HG03439 (cell line): ENCODE measurements around the gene DPP7.

ENCODE experiments used
- ATAC-seq: cut with Tn5 transposase; IDR thresholded peaks from one replicate; pipeline ENCODE4 v1.9.1; 2021; ENCODE audit warnings: mild to moderate bottlenecking, moderate library complexity; ENCODE audit not compliant: unreplicated experiment

DPP7 gene

DNA sequence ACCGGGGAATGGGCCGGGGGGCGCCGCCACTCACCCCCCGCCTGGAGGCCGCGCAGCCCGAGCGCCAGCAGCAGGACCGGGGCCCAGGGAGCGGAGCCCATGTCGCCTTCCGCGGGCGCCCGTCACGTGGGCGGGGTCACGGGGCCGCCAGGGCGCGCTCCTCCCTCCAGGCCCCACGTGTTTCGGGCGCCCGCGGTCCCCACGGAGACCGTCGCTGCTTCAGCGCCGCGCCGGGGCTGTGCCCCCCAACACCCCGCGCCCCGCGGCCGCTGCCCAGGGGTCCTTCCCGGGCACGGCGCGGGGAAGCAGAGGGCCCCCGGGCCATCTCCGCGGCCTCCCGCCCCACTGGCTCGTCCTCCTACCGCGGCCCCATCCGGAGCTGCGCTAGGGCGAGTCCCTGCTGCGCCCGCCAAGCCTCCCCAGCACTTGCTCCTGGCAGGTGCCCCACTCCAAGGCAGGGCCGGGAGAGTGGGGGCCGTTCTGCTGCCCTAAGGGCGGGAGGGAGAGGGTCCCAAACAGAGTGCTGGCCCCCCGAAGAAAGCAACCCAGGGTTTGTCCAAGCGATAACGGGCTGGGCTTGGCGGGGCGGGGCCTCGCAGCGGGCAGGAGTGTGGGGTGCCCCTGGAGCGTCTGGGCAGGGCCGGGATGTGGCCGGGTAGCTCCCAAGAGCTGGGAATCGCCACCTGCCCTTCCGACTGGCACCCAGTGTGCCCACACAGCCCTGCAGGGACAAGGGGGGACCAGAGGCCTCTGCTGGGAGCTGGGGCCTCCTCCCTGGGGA lies at the start of gene DPP7:
Gene DPP7, minus strand, starts transcription at position 121 of the 781 bp plus-strand sequence. Its CDS starts 20 bp downstream, at position 101.
- peak; percentile 51 for ATAC-seq

- no peak for ATAC-seq
Observed at GRCh38 chr9:137163805-137164204, 49.3 kb upstream of the DPP7 start.

GRCh38 chr9:137163365-137163715 lies 48.8 kb upstream of the DPP7 start:
- ATAC-seq = no peak

DNA sequence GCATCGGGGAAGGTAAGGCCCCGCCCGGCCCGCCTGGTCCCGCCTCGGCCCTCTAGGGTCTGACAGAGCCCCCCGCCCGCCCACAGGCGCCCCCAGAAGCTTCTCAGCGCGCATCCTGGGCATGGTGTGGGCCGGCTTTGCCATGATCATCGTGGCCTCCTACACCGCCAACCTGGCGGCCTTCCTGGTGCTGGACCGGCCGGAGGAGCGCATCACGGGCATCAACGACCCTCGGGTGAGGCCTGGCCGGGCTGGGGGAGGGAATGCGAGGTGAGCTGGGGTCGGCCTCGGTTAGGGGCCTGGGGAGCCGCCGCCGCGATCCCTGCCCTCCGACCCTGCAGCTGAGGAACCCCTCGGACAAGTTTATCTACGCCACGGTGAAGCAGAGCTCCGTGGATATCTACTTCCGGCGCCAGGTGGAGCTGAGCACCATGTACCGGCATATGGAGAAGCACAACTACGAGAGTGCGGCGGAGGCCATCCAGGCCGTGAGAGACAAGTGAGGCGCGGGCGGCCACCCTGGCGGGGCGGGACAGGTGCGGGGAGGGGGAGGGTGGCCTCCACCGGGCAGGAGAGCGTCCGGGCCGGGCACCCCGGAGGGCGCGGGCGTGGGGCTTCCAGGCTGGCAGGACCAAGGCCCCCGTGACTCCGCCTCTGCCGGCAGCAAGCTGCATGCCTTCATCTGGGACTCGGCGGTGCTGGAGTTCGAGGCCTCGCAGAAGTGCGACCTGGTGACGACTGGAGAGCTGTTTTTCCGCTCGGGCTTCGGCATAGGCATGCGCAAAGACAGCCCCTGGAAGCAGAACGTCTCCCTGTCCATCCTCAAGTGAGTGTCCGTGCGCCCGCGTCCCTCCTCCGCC lies 48.2 kb upstream of the DPP7 start:
- no peak for ATAC-seq

DNA sequence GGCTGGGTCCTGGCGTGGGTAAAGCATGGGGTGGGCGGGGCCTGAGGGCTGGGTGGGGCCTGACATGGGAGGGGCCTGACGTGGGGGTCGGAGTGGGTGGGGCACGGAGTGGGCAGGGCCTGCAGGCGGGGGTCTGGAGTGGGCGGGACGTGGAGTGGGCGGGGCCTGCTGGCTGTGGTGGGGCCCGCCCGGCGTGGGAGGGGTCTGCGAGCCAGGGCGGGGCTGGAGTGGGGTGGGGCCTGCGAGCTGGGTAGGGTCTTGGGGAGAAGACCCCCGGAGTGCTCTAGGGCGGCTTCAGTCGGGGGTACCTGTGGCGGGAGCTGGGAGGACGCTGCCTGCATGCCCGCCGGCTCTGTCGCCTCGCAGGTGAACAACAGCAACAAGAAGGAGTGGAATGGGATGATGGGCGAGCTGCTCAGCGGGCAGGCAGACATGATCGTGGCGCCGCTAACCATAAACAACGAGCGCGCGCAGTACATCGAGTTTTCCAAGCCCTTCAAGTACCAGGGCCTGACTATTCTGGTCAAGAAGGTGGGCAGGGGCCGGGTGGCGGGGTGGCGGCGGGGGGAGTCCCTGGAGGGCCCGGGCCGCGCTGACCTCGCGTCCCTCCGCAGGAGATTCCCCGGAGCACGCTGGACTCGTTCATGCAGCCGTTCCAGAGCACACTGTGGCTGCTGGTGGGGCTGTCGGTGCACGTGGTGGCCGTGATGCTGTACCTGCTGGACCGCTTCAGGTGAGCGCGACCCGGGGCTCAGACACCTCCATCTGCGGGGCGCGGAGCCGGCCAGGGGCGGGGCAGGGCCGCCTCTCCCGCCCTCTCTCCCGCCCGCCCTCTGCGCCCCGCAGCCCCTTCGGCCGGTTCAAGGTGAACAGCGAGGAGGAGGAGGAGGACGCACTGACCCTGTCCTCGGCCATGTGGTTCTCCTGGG lies 47.3 kb upstream of the DPP7 start:
- ATAC-seq = no peak

DNA sequence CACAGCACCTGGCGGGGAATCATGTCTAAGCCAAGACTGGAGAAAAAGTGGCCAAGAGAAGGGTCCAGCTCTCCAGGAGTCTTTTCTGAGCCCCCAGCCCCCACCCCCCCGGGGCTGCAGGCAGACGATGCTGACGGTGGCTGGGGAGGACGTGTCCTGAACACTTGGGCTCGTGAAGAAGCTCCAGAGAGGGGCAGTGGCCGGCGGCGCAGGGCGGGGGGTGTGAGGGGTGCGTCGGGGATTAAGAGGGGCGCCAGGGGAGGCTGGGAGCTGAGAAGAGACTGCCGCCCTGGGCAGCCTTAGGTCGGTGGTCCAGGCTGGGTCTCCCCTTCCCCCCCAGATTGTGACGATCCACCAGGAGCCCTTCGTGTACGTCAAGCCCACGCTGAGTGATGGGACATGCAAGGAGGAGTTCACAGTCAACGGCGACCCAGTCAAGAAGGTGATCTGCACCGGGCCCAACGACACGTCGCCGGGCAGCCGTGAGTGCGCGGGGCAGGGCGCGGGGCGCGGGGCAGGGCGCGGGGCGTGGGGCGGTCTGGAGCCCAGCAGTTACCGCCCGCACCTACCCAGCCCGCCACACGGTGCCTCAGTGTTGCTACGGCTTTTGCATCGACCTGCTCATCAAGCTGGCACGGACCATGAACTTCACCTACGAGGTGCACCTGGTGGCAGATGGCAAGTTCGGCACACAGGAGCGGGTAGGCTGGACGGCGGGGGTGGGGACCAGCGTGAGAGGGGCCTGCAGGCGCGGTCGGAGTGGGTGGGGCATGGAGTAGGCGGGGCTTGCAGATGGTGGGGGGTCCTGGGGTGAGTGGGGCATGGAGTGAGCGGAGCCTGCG lies 46.4 kb upstream of the DPP7 start:
- ATAC-seq = no peak

- ATAC-seq = no peak
Observed at GRCh38 chr9:137160054-137160425, 45.5 kb upstream of the DPP7 start.

GRCh38 chr9:137159105-137160053 lies 44.8 kb upstream of the DPP7 start:
- ATAC-seq = no peak

GRCh38 chr9:137158625-137159024 lies 44.1 kb upstream of the DPP7 start:
- no peak for ATAC-seq

DNA sequence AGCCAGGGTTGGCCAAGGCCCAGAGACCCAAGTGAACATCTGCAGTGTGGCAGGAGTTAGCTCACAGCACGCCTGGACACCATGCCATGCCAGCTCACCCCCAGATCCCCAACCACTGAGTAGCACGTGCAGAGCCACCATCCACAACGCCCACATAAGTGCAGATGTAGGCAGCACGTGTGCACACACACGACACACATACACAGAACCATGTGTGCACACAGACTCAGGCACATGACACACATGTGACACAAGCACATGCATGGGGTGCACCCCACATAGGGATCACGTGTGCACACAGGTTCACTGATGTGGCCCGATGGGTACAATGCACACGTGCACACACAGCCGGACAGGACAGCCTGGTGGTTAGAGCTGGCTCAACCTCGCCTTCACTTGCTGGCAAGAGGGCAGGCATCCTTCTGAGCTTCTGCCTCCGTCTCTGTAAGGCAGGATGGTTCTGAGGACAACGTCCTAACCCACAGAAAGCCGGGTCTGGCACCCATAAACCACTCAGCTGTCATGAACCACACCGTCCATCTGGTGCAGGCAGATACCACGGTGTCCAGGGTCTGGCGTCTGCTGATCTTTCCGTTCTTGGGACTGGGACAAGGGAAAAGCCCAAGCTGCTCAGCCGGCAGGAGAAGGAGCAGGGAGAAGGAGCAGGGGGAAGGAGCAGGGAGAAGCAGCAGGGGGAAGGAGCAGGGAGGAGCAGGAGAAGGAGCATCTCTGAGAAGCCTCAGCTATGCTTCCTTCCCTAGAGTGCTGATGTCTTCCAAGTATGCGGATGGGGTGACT lies 43.3 kb upstream of the DPP7 start:
- no peak for ATAC-seq

DNA sequence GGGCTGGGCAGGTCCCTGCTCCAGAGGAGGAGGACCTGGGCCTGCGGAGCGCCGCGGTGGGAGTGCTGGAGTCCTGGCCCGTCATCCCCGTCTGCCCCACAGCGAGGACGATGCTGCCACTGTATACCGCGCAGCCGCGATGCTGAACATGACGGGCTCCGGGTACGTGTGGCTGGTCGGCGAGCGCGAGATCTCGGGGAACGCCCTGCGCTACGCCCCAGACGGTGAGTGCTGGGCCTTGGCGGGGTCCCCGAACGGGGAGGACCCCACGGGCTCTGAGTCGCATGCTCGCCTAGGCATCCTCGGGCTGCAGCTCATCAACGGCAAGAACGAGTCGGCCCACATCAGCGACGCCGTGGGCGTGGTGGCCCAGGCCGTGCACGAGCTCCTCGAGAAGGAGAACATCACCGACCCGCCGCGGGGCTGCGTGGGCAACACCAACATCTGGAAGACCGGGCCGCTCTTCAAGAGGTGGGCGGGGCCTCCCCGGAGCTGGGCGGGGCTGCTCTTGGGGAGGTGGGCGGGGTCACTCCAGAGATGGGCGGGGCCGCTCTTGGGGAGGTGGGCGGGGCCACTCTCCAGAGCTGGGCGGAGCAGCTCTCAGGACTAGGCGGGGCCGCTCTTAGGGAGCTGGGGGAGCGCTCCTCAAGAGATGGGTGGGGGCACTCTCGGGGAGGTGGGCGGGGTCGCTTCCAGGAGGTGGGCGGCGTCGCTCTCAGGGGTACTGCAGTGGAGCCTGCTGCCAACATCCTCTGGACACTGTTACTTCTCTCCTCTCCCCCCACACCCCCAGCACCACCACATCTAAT lies 42.2 kb upstream of the DPP7 start:
- no peak for ATAC-seq

DNA sequence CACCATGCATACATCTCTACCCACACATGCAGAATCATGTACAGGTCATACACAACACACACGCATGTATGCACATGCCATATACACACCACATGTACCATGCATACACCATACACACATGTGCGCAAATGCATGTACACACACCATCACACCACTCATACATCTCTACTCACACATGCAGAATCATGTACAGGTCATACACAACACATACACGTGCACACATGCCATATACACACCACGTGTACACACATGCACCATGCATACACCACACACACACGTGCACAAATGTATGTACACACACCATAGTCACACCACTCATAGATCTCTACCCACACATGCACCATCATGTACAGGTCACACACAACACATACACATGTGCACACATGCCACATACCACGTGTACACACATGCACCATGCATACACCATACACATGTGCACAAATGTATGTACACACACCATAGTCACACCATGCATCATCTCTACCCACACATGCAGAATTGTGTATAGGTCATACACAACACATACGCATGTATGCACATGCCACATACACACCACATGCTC lies 38.4 kb upstream of the DPP7 start:
- no peak for ATAC-seq

GRCh38 chr9:137150617-137151457 lies 36.3 kb upstream of the DPP7 start:
- ATAC-seq = peak; percentile 40

GRCh38 chr9:137149942-137150616 lies 35.5 kb upstream of the DPP7 start:
- peak; percentile 24 for ATAC-seq

DNA sequence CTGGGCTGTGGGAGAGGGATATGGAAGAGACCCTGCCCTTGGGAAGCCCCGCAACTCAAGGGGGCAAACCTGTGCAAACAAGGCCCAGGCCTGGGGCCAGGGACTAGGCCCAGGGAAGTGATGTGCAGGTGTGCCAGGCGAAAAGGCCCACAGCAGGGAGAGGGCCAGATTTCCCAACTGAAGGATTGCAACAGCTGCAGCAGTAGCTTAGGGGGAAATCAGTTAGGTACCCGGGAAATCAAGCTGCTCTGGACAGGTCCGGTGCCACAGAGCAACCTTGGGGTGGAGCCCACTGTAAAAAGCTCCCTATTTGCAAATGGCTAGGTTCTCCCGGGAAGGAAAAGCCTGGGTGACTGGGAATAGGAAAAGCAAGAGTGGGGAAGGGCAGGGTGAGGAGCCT lies 34.8 kb upstream of the DPP7 start:
- ATAC-seq = no peak

DNA sequence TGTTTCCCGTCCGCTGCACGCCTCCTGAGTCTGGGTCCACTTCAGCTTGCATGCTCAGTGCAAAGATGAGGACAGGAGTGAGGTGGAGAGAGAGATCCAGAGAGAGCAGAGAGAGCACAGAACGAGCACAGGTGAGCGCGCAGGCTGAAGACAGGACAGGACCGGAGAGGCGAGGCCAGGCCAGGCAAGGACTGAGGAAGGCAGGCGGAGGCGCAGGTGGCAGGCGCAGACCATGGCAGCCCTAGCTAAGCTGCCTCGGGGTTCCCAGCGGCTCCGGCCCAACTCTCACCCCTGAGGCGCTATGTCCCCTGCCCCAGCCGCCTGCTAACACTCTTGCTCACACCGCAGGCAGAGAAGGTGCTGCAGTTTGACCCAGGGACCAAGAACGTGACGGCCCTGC lies 34.1 kb upstream of the DPP7 start:
- no peak for ATAC-seq
